SJSA1 (cell line): Measurements from ENCODE around the gene TBX2. TPM values are rescaled to one million over a fixed set of nuclear protein-coding genes. Genes with fewer than 3 reads are reported as not detected.
A peak's percentile ranks its signal among the peaks of the same experiment; 100 is the strongest.

ENCODE experiments used
- DNase-seq, 2 experiments: peaks; one replicate each; pipeline ENCODE4 v3.0.0-alpha.2; 2015 to 2020; ENCODE audit warnings: low spot score in 2 of 2, low read depth in 1 of 2
- H3K27ac ChIP-seq: fragments of 250-450 bp; sonication (Bioruptor Pico); 2 replicates; pipeline ENCODE4 v1.5.1; 2020; ENCODE audit warnings: mild to moderate bottlenecking, moderate library complexity
- H3K27me3 ChIP-seq: fragments of 250-450 bp; sonication (Bioruptor Pico); replicated peaks from 2 replicates; pipeline ENCODE4 v1.5.1; 2020; ENCODE audit warnings: mild to moderate bottlenecking, moderate library complexity
- H3K36me3 ChIP-seq: fragments of 250-450 bp; sonication (Bioruptor Pico); 2 replicates; pipeline ENCODE4 v1.5.1; 2020; ENCODE audit warnings: mild to moderate bottlenecking
- H3K4me1 ChIP-seq: fragments of 250-450 bp; sonication (Bioruptor Pico); replicated peaks from 2 replicates; pipeline ENCODE4 v1.6.1; 2021; ENCODE audit warnings: mild to moderate bottlenecking
- H3K4me3 ChIP-seq: fragments of 250-450 bp; sonication (Bioruptor Pico); 2 replicates; pipeline ENCODE4 v1.5.1; 2020; ENCODE audit warnings: mild to moderate bottlenecking
- H3K9me3 ChIP-seq: fragments of 250-450 bp; sonication (Bioruptor Pico); replicated peaks from 2 replicates; pipeline ENCODE4 v1.5.1; 2020; ENCODE audit warnings: mild to moderate bottlenecking
- total RNA-seq: library from RNA; depleted of rRNA; stranded (reverse); fragments of >200 nt; shearing (Covaris generic); gene quantifications from 2 replicates; pipeline ENCODE4 v1.2.3, GENCODE V29; 2014

TBX2 gene
- total RNA-seq, 1 experiment from 2014 or later = 6.8 TPM

DNA sequence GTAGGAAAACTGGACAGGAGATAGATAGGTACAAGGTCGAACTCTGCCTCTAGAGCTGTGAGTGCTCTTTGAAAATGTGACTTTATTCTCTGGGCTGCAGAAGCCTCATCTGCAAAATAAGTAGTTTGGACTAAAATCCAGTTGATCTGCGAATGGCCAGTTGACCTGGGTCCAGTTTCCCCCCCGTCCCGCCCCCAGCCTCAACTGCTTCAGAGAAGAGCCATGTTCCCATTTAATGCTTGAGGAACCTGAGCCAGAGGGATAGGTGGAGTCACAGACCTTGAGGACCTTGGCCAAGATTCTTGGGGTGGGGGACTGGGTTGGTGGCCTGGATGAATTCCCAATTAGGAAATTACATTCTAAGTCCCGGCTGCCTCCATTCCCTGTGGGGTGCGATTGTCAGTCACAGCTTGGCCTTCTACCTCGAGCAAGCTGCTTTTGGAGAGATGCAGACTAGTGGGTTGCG, 14.1 kb downstream of the TBX2 start:
- Histone ChIP-seq H3K36me3 (no peaks in the 10 kb centered on the region; the same call in 1 of the 2 replicates), H3K9me3 (peaks cover 2% of the 10 kb centered on the region; the same call in 1 of the 2 replicates), H3K4me3 (no peak overlapping the region), H3K4me1 (peaks cover 41% of the 10 kb centered on the region), H3K27ac (no peak overlapping the region), H3K27me3 (no peaks in the 10 kb centered on the region)
- peak in 1 of 2 experiments; percentile 34 for DNase-seq

DNA sequence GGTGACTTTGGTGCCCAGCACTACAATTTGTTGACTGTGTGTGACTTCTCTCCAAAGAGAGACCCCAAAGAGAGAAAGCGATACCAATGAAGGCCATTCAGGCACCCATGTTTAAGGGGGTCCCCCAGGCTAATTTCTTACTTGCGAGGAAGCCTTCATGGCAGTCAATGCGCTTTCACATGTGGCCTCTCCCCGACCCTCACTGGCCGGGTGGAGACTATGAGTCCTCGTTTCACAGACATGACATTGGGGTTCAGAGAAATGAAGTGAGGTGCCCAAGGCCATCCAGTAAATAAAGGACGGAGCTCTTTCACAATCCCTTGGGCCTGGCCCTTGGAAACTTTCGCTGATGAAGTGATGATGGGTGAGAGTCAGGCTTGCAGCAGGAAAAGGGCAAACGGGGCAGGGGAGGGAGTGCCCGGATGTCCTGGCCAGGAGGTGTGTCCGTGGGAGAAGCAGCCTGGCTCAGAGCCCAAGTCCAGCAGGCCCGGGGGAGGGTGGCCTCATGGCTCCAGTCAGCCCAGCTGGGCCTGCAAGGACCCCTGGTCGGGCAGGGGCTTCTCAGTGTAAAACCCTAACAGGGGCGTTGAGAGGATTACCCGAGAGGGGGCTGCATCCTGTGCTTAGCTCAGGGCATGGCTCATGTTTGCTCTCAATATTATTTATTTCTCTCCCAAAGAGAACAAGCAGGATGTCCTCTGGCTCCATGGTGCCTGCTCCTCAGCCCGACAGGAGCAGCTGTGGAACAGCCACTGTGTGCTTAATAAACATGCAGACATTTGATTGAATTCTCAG, 14.7 kb downstream of the TBX2 start:
- Histone ChIP-seq H3K27me3 (no peaks in the 10 kb centered on the region), H3K9me3 (peaks cover 2% of the 10 kb centered on the region; the same call in 1 of the 2 replicates), H3K4me1 (peaks cover 37% of the 10 kb centered on the region), H3K36me3 (no peaks in the 10 kb centered on the region), H3K4me3 (no peak overlapping the region), H3K27ac (no peak overlapping the region)
- DNase-seq = peak in 1 of 2 experiments; percentile 38

DNA sequence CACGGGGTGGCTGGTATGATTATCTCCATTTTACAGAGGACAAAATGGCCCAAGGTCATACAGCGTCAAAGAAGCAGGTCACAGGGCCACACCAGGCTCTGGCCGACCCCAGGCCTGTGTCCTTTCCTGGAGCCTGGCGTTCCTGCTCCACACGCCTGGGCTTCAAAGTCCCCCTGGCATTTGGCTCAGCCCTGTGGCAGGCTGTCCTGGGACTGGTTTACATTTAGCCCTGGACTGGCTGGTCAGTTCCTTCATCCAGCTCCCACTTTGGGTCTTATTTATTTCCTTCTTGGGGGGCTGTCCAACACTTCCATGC, 15.3 kb downstream of the TBX2 start:
- Histone ChIP-seq H3K27me3 (no peaks in the 10 kb centered on the region), H3K4me1 (peaks cover 34% of the 10 kb centered on the region), H3K9me3 (peaks cover 2% of the 10 kb centered on the region; the same call in 1 of the 2 replicates), H3K27ac (no peak overlapping the region), H3K4me3 (no peak overlapping the region), H3K36me3 (no peaks in the 10 kb centered on the region)
- DNase-seq = no peak

DNA sequence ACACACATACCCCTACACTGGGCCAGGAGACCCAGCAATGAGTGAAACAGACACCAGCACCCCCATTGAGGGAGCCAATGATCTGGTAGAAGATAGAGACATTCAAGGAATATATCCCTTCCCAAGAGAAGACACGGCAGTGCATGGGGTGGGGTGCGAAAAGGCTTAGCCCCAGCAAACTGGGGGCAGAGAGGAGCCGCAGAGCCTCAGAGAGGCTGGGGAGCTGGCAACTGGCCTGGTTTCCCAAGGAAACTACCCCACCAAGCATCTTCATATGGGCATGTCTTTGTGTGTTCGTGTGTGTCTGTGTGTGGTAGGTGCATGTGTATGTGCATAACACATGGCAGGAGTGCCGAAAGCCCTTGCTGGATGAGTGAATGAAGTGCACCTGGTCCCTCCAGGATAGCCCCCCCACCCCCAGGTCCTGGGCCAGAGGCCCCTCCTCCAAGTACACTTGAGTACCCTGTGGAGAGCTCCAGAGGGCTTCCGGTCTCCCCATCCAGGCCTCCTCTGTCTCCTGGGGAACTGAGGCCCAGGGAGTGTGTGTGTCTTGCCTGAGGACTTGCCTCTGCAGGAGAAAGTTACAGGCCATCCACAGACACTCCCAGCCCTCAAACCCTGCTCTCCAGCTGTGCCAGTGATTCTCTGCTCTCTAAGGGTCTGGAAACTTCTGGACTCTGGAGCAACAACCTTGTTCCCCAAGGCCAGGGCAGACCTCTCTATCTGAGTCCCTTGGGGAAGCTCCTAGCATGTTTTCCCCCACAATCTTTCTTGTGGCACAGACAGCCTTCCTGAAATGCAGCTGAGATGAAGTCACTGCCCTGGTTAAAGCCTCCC, 15.9 kb downstream of the TBX2 start:
- Histone ChIP-seq H3K4me1 (peaks cover 31% of the 10 kb centered on the region), H3K27me3 (no peaks in the 10 kb centered on the region), H3K36me3 (no peaks in the 10 kb centered on the region), H3K9me3 (peaks cover 2% of the 10 kb centered on the region; the same call in 1 of the 2 replicates), H3K4me3 (no peak overlapping the region), H3K27ac (no peak overlapping the region)
- DNase-seq = peak in 1 of 2 experiments; percentile 41

DNA sequence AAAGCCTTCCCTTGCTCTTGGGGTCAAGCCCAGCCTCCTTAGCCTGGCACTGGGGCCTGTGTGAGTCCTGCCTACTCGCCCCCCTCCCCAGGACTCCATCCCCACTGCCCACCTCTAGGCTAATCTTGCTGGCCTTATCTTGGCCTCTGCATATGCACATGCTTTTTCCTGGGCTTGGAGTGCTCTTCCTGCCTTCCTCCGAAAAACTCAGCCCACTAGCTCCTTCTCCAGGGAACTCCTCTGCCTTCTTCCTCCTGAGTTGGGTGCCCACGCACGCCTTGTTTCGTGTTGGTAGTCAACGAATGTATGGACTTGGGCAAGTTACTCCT, 16.5 kb downstream of the TBX2 start:
- Histone ChIP-seq H3K27me3 (no peaks in the 10 kb centered on the region), H3K4me1 (peaks cover 31% of the 10 kb centered on the region), H3K4me3 (no peak overlapping the region), H3K9me3 (peaks cover 2% of the 10 kb centered on the region; the same call in 1 of the 2 replicates), H3K36me3 (no peaks in the 10 kb centered on the region), H3K27ac (no peak overlapping the region)
- DNase-seq = no peak

DNA sequence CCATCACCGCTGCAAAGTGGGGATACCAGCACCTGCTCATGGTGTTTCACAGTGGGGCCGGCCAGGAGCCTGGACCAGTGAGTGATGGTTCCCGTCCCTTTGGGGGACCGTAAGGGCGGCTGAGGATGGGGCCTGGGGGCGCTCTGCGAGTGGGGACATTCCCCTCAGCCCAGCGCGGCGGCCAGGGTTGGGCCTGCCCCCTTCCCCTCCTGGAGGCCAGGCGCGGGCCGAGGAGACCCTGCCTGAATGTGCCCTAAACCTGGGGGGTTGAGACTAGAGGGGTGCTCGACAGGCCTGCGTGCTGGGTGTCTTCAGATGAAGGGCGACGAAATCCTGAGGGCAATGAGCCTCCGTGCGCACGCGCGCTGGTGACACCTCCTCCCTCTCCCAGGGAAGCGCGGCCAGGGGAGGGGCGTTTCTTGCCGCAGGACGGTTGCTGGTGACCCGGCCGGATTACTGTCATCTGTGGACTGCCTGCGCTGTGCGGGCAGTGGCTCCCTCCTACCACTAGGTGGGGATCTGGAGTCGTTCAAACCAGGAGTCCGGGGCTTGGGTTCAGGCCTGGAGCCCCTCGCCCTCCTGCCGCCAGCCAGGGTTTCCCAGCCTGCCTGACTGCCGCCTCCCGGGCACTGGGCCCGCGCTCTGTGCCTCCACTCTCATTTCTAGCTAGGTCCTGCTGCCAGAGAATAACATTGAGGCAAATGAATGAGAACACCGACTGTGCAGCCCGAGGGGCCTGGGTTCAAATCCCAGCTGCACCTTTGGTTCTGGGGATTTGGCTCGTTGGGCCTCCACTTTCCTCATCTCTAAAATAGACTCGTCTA, 17.1 kb downstream of the TBX2 start:
- no peaks in the 10 kb centered on the region for H3K9me3 ChIP-seq
- peaks cover 1% of the 10 kb centered on the region; the same call in 1 of the 2 replicates for H3K27me3 ChIP-seq
- H3K27ac ChIP-seq = no peak overlapping the region
- no peaks in the 10 kb centered on the region for H3K36me3 ChIP-seq
- peaks cover 29% of the 10 kb centered on the region for H3K4me1 ChIP-seq
- peak; percentile 86 to 97 for DNase-seq
- H3K4me3 ChIP-seq = no peak overlapping the region; the same call in 1 of the 2 replicates

DNA sequence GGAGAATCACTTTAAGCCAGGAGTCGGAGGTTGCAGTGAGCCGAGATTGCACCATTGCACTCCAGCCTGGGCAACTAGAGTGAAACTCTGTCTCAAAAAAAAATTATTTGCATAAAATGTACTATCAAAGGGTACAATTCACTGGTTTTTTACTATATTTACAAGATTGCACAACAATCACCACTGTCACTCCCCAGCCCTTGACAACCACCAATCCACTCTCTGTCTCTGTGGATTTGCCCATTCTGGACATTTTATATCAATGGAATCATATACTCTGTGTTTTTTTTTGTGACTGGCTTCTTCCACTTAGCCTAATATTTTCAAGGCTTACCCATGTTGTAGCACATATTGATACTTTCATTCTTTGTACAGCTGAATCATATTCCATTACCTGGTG, 18.8 kb downstream of the TBX2 start:
- Histone ChIP-seq H3K4me1 (peaks cover 12% of the 10 kb centered on the region), H3K27ac (no peak overlapping the region), H3K27me3 (peaks cover 2% of the 10 kb centered on the region; the same call in 1 of the 2 replicates), H3K36me3 (no peaks in the 10 kb centered on the region), H3K9me3 (no peaks in the 10 kb centered on the region), H3K4me3 (no peak overlapping the region)
- no peak for DNase-seq

DNA sequence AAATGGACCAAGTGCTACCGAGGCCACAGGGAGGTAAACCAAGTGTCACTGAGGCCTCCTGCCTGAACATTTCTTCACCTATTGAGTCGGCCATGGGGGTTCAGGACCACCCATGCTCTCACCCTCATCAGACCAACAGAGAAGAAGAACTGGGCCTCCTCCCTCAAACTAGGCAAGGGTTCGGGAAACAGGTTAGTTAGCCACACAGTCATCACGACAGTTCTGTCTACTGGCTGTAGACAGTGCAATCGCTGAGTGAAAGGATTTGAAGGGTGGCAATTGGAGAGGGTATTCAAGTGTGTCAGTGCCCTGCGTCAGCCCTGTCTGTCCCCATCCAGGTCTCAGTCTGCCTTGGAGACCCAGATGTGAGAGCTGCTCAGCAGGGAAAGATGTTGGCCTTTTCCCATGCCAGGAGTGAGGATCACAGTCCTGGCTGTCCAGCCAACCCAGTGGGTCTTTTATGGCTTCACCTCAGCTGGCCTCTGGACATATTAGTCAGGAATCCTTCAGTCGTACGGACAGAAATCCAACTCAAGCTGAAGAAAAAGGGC, 19.9 kb downstream of the TBX2 start:
- peaks cover 2% of the 10 kb centered on the region; the same call in 1 of the 2 replicates for H3K27me3 ChIP-seq
- no peaks in the 10 kb centered on the region for H3K9me3 ChIP-seq
- H3K36me3 ChIP-seq = no peaks in the 10 kb centered on the region
- DNase-seq = peak in 1 of 2 experiments; percentile 24
- H3K4me3 ChIP-seq = no peak overlapping the region
- H3K4me1 ChIP-seq = peaks cover 12% of the 10 kb centered on the region
- no peak overlapping the region for H3K27ac ChIP-seq

DNA sequence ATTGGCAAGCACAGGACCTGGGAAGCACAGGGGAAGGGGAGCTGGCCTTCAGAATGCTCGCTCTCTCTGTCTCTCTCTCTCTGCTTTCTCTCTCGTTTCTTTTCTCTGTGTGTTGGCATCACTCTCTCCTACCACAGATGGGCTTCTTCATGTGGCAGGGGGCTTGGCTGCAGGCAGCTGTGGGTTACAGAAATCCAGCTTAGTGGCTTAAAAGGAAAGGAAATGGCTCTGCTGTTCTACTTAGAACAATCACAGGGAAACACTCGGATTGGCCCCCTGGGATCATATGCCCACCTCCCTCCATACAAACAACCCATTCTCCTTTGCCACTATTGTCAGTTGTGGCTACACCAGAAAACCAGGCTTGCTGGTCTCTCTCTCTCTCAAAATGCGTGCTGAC, 20.4 kb downstream of the TBX2 start:
- Histone ChIP-seq H3K36me3 (no peaks in the 10 kb centered on the region), H3K9me3 (no peaks in the 10 kb centered on the region), H3K27ac (no peak overlapping the region), H3K4me1 (peaks cover 12% of the 10 kb centered on the region), H3K27me3 (peaks cover 2% of the 10 kb centered on the region; the same call in 1 of the 2 replicates), H3K4me3 (no peak overlapping the region)
- peak in 1 of 2 experiments; percentile 28 for DNase-seq

DNA sequence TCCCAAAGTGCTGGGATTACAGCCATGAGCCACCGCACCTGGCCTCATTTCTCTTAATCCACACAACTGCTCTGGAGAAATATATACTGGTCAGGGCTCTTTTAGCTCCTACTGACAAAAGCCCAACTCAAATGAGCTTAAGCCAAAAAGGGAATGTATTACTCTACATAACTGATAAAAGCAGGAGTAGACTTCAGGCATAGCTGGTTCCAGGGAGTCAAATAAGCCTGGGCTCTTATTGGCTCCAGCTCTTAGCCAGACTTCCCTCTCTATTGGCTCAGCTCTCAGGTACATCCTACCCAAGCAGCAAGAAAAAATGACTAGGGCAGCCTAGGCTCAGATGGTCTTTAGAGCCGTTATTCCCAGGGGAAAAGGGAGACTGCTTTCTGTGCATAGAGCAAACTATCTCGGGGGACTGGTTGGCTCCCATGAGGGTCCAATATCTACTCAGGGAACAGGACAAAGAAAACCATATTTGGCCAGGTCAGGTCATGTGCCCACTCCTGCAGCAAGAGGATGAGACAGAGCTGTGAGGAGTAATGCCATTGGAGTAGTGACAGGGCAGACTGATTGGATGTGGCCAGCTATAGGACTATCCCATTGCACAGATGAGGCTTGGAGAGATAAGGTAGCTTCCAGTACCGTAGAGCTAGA, 21.2 kb downstream of the TBX2 start:
- Histone ChIP-seq H3K27me3 (peaks cover 2% of the 10 kb centered on the region; the same call in 1 of the 2 replicates), H3K4me3 (no peak overlapping the region), H3K36me3 (no peaks in the 10 kb centered on the region), H3K4me1 (peaks cover 12% of the 10 kb centered on the region), H3K27ac (no peak overlapping the region), H3K9me3 (no peaks in the 10 kb centered on the region)
- DNase-seq = peak in 1 of 2 experiments; percentile 17

DNA sequence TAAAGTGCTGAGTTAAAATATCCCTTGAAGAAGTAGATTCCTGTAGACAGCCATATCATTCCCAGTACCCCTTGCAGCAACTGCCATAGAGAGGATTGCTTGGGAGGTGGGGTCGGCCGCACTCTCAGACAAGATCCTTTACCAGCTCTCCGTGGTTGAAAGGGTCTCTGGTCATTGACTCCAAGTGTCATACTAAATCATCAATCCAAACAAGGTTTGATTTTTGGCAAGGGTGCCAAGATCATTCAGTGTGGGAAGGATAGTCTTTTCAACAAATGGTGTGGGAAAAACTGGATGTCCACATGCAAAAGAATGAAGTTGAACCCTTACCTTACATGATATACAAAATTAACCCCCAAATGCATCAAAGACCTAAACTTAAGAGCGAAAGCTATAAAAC, 21.8 kb downstream of the TBX2 start:
- peaks cover 2% of the 10 kb centered on the region; the same call in 1 of the 2 replicates for H3K27me3 ChIP-seq
- no peak overlapping the region for H3K4me3 ChIP-seq
- no peak overlapping the region for H3K27ac ChIP-seq
- no peaks in the 10 kb centered on the region for H3K9me3 ChIP-seq
- peaks cover 9% of the 10 kb centered on the region for H3K4me1 ChIP-seq
- DNase-seq = no peak
- no peaks in the 10 kb centered on the region for H3K36me3 ChIP-seq

DNA sequence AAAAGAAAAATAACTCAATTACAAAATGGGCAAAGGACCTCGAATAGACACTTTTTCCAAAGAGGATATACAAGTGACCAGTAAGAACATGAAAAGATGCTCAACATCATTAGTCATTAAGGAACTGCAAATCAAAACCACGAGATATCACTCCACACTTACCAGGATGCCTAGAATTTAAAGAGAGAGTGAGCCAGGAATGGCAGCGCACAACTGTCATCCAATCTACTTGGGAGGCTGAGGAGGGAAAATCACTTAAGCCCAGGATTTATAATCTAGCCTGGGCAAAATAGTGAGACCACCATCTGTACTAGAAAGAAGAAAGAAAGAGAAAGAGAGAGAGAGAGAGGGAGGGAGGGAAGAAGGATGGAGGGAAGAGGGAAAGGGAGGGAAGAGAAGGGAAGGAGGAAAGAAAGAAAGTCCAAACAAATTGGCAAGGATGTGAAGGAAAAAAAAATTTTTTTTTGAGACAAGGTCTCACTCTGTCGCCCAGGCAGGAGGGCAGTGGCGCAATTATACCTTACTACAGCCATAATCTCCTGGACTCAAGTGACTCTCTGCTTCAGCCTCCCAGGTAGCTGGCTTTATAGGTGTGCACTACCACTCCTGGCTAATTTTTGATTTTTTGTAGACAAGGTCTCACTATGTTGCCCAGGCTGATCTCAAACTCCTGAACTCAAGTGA, 22.6 kb downstream of the TBX2 start:
- Histone ChIP-seq H3K4me1 (peaks cover 3% of the 10 kb centered on the region), H3K4me3 (no peak overlapping the region), H3K9me3 (no peaks in the 10 kb centered on the region), H3K36me3 (no peaks in the 10 kb centered on the region), H3K27me3 (peaks cover 2% of the 10 kb centered on the region; the same call in 1 of the 2 replicates), H3K27ac (no peak overlapping the region)
- DNase-seq = no peak
